ENCODE measurements around the gene NFX1.

DNA sequence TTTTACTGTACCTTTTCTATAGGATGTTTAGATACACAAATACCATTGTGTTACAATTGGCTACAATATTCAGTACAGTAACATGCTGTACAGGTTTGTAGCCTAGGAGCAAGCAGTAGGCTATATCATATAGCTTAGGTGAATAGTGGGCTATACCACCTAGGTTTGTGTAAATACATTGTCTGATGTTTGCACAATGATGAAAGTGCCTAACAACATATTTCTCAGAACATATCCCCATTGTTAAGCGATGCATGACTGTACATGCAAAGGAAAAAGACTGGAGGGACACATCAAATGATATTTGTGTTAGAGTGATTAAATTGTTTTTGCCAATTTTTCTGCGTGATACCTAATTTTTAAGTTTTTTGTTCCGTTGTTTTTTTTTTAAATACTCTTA is 20.2 kb upstream of the NFX1 start:
- TF ChIP-seq, protein P1, sequence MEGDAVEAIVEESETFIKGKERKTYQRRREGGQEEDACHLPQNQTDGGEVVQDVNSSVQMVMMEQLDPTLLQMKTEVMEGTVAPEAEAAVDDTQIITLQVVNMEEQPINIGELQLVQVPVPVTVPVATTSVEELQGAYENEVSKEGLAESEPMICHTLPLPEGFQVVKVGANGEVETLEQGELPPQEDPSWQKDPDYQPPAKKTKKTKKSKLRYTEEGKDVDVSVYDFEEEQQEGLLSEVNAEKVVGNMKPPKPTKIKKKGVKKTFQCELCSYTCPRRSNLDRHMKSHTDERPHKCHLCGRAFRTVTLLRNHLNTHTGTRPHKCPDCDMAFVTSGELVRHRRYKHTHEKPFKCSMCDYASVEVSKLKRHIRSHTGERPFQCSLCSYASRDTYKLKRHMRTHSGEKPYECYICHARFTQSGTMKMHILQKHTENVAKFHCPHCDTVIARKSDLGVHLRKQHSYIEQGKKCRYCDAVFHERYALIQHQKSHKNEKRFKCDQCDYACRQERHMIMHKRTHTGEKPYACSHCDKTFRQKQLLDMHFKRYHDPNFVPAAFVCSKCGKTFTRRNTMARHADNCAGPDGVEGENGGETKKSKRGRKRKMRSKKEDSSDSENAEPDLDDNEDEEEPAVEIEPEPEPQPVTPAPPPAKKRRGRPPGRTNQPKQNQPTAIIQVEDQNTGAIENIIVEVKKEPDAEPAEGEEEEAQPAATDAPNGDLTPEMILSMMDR (IDR thresholded peaks at IDR 0.05), result no peak
- TF ChIP-seq POLR2A (IDR thresholded peaks at IDR 0.05), result no peak
- TF ChIP-seq POLR2AphosphoS5 (IDR thresholded peaks at IDR 0.05), result no peak
